ENCODE data around the gene SRGAP3.

The SRGAP3 gene

GRCh38 chr3:8953313-8953712 lies 296.1 kb downstream of the SRGAP3 start:
- DNase-seq: no peak

DNA sequence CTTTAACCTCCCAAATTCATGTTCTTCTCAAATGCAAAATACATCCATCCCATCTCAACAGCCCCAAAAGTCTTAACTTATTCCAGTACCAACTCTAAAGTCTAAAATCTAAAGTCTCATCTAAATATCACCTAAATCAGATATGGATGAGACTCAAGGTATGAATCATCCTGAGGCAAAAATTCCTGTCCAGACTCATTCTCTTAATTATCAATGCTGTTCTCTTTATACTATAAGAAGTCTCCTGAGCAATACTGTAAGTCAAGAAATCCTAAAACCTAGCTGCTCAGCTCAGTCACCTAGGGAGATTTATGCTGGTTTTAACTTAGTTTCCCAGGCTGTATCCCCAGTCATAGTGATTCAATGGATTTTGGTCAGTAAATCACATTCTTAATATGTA lies 297.3 kb downstream of the SRGAP3 start:
- no peak for DNase-seq

DNA sequence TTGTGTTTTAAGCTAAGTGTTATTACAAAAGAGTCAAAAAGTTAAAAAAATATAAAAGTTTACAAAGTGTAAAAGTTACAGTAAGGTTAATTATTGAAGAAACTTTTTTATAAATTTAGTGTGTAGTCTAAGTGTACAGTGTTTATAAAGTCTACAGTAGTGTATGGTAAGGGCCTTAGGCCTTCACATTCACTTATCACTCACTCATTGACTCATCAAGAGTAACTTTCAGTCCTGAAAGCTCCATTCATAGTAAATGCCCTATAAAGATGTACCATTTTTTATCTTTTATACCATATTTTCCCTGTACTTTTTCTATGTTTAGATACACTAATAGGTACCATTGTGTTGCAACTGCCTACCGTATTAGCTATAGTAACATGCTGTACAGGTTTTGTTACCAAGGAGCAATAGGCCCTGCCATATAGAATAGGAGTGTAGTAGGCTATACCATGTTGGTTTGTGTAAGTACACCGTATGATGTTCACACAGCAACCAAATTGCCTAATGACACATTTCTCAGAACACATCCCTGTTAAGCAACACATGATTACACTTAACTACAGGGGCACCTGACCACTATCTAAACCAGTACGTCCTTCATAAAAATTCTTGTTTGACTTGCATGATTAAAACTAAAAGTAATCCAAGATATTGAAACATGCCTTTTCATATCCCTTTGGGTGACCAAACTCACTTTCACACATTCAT lies 303.4 kb downstream of the SRGAP3 start:
- DNase-seq: no peak

DNA sequence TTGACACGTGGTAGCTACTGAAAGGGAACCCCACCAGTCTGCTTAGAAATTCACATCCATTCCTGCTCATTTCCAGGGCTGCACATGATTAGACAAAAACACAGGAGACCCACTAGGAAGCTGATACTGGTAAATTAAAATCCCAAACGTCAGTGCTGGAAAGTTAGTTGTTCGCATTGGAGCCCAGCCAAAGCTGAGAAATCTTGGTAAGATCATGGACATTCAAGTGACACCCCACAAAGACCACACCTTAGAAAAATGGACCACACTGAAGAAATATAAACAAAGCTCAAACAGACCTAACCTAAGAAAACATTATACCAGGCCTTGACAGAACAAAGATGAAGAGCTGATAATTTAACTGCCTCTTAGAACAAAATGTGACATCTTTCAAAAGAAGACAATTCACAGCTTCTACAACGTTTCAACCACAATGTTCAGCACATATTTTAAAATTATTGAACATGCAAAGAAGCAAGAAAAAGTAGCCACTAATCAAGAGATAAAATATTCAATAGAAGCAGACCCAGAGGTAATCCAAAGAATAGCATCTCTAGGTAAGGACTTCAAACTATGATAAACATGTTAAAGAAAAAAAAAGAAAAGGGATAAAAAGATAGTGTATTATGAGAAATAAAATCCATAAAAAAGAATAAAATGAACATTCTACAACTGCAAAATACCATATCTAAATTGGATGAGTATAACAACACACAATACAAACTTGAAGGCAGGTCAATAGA lies 306.5 kb downstream of the SRGAP3 start:
- no peak for DNase-seq

GRCh38 chr3:8942115-8942514 lies 307.3 kb downstream of the SRGAP3 start:
- DNase-seq: no peak

DNA sequence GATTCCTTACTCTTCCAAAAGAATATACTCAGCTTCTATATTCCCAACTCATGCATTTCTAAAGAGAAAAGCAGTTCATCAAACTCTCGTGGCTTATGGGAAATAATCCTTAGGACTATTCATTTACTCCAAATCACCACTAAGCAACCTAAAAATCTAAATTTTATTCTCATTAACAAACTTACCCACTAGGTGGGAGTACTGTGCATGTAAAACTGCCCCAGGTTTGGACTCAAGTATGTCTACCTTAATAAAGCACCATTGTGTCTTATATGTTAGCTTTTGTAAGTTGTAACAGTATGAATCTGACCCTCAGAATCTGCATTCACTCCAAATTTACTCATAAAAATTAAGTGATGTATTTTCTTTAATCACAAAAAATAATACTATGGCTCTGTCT lies 311.4 kb downstream of the SRGAP3 start:
- DNase-seq: no peak

DNA sequence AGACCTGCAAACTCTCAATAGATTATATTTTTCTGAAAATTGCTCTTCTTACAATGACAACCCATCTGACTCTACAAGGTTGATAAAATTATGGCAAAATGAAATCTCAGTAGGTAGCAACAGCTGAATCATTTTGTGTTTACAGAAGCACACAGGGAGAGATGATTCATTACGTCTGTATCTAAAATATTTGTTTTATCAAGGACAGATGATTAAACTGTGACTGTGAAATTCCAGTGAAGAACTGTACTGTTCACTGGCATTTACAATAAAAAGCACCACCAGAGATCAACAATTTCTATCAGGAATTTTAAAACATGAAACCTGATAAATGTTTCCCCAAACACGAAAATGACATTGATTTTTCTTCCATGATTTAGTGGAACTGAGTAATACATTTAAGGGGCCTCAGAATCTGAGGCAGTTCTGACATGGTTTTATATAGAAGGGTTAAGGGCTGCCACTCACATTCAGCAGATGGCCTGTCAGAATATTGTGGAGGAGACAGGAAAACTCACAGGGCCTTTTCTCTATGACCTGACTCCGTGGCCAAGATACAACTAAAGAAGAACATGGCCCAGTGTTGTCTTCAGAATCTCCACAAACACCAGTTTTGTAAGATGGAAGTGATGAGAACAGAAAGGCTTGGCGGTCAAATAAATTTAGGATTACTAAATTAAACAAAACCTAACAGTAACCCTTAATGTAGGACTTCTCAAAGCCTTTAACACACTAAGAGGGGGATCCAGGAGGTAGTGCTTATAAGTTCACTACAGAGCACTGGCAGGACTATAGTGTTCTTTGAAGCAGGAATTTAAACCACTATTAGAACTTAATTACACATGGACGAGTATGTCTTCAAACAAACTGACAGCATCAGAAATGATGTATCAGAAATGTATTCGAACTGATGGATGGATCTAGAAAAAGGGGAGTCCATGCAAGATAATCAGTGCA lies 312.1 kb downstream of the SRGAP3 start:
- DNase-seq: no peak

- DNase-seq: no peak
Measured at GRCh38 chr3:8932507-8932906, 316.9 kb downstream of the SRGAP3 start.

GRCh38 chr3:8931342-8931741 lies 318.1 kb downstream of the SRGAP3 start:
- no peak for DNase-seq
